GM18867 (cell line): ENCODE results near the gene C16orf54.
"Not testable (repeated sequence)": the region's sequence is repeated elsewhere in the genome, so short reads cannot be mapped to it uniquely, and the experiment has no call there.

ENCODE experiments used
- ATAC-seq: cut with Tn5 transposase; IDR thresholded peaks from one replicate; pipeline ENCODE4 v1.9.1; 2021; ENCODE audit warnings: mild to moderate bottlenecking, moderate library complexity; ENCODE audit not compliant: unreplicated experiment

Gene C16orf54

GRCh38 chr16:29770250-29770929 lies 24.6 kb upstream of the C16orf54 start:
- ATAC-seq: no peak

- no peak for ATAC-seq
Observed at GRCh38 chr16:29769507-29769906, 23.7 kb upstream of the C16orf54 start.

- no peak for ATAC-seq
Observed at GRCh38 chr16:29767062-29767461, 21.3 kb upstream of the C16orf54 start.

GRCh38 chr16:29766571-29766970 lies 20.8 kb upstream of the C16orf54 start:
- ATAC-seq: no peak

GRCh38 chr16:29765167-29766032 lies 19.6 kb upstream of the C16orf54 start:
- no peak for ATAC-seq

- no peak for ATAC-seq
Observed at GRCh38 chr16:29763326-29763725, 17.5 kb upstream of the C16orf54 start.

DNA sequence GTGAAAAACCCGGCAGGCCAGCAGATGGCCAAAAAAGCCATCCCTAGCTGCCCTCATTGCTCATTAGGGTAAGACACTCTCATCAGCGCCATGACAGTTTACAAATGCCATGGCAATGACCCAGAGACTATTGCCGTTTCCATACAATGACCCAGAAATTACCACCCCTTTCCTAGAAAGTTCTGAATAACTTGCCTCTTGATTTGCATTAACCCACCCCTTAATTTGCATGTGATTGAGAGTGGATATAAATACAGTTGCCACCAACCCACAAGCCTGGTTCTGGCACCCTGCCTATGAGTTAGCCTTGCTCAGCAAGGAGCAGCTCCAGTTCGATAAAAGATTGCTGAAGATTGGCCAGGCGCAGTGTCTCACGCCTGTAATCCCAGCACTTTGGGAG lies 16.1 kb upstream of the C16orf54 start:
- no peak for ATAC-seq

- not testable (repeated sequence) for ATAC-seq
Observed at GRCh38 chr16:29761280-29761651, 15.5 kb upstream of the C16orf54 start.

- no peak for ATAC-seq
Observed at GRCh38 chr16:29760567-29761279, 14.9 kb upstream of the C16orf54 start.

- no peak for ATAC-seq
Observed at GRCh38 chr16:29757950-29758466, 12.2 kb upstream of the C16orf54 start.

DNA sequence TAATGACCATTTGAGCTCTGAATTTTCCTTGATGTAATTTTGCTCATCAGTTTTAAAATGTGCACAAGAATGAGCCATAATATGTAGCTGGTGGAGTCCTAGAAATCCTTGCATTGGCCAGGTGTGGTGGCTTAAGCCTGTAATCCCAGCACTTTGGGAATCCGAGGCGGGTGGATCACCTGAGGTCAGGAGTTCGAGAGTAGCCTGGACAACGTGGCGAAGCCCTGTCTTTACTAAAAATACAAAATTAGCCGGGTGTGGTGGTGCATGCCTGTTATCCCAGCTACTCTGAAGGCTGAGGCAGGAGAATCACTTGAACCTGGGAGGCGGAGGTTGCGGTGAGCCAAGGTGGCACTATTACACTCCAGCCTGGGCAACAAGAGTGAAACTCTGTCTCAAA lies 11.3 kb upstream of the C16orf54 start:
- not testable (repeated sequence) for ATAC-seq

DNA sequence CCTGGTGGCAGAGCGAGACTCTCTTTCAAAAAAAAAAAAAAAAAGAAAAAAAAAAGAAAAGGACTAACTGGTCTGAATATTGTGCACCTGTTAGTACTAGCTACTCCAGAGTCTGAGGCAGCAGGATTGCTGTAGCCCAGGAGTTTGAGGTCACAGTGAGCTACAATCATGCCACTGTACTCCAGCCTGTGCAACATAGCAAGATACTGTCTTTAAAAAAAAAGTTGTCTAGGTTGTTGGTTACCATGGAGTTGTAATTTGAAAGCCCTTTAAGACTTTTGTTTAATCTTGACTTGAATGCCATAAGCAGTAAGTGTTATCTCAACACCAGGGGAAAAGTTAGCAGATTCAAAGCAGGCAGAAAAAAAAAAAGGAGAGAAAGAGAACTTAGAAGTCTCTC lies 10.9 kb upstream of the C16orf54 start:
- no peak for ATAC-seq

DNA sequence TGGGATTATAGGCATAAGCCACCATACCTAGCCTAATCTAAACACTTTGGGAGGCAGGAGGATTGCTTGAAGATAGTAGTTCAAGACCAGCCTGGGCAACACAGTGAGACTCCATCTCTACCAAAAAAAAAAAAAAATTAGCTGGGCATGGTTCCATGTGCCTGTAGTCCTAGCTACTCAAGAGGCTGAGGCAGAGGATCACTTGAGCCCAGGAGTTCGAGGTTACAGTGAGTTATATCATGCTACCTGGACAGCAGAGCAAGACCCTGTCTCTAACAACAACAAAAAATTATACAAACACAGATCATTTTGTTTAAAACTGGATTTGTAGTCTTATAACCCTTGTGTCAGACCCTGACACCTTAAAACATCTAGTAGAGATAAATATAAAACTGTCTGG lies 7.7 kb upstream of the C16orf54 start:
- ATAC-seq: no peak

DNA sequence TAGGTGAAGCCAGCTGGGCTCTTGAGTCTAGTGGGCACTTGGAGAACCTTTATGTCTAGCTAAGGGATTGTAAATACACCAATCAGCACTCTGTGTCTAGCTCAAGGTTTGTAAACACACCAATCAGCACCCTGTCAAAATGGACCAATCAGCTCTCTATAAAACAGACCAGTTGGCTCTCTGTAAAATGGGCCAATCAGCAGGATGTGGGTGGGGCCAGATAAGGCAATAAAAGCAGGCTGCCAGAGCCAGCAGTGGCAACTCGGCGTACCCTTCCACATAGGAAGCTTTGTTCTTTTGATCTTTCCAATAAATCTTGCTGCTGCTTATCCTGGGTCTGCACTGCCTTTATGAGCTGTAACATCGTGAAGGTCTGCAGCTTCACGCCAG lies 3.0 kb upstream of the C16orf54 start:
- not testable (repeated sequence) for ATAC-seq

GRCh38 chr16:29747947-29748759 lies 2.4 kb upstream of the C16orf54 start:
- ATAC-seq: no peak

DNA sequence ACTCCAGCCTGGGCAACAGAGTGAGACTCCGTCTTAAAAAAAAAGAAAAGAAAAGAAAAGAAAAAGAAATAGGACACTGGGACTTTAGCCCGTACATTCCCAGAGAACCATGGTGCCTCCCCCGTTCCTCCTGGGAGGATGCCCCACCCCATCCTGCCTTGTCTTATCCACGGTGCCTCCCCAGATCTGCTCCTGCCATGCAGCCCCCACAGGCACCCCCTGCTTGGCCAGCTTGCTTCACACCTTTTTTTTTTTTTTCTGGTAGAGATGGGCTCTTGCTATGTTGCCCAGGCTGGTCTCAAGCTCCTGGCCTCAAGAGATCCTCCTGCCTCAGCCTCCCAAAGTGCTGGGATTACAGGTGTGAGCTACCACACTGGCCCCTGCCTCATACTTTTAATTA lies 728 bp upstream of the C16orf54 start:
- ATAC-seq: not testable (repeated sequence)

DNA sequence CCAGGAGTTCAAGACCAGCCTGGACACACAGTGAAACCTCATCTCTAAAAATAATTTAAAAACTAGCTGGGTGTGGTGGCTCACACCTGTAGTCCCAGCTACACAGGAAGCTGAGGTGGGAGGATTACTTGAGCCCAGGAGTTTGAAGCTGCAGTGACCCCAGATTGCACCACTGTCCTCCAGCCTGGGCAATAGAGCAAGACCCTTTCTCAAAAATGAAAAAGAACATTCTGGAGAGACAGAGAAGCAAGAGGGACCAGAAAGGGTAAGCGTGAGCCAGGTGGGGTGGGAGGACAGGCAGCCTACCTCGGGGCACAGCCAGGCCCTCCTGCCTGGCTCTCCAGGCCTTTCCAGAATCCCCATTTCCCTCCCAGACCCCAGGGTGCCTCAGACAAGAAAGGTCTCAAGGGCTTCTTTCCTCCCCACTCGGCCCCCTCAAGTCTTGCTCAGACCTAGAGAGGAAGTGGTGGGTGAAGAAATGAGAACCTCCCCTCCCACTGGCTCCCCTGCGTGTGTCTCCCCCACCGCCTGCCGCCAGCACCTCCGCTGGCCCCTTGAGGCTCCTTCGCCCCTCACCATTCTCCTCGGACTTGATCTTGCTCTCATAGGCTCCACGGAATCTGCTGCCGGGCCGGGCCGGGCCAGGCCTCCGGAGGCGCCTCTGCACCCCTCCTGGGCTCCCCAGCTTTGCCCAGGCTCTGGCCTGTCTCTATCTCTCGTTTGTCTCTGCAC lies 503 bp downstream of the C16orf54 start:
- peak; percentile 38 for ATAC-seq

- no peak for ATAC-seq
Observed at GRCh38 chr16:29744541-29745101, 1.2 kb downstream of the C16orf54 start.

DNA sequence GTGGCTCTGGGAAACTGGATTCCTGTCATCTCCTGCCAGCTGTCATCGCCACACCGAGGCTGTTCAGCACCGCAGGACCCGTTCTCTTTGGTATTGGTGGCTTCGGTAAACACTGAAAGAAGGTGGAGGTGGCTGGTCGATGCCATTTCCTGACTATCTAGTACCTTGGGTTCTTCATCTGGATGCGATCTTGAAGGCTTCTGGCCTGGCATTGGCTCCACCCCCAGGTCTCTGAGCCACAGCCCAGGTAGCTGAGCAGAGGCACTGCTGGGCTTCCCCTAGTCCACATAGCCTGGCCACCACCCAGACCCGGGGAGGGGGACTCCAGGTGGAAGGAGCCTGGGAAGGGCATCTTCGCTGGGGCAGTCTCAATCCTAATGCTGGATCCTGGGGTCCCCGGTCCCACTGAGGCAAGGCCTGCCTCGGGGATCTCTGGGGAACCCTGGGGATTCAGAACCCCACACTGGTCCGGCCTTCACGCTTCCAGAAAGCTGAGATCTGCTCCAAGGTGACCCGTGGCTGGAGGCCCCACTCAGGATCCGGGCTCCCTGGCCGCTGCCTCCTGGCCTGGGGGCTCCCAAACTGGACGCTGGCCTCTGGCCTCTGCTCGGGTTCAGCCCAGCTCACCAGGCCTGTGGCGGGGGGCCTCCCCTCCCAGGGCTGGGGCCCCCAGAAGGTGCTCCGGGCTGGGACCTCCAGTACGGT lies 1.8 kb downstream of the C16orf54 start:
- no peak for ATAC-seq
